GM12878 (cell line): Measurements from ENCODE around the gene ARHGAP9. TPM values are rescaled to one million over a fixed set of nuclear protein-coding genes. Genes with fewer than 3 reads are reported as not detected.

Source experiments
- ATAC-seq: fragments of 200-7000 bp; cut with Tn5 transposase; 3 replicates; pipeline ENCODE4 v1.9.1; 2020; ENCODE audit warnings: mild to moderate bottlenecking, moderate library complexity
- BruUV-seq: library from RNA; stranded (reverse); fragments of 400-500 nt; replicated peaks from 2 replicates; lab custom pipeline; 2021; lab: Mats Ljungman, UMichigan
- CTCF ChIA-PET: fragments of 300-600 bp; sonication (Branson Sonifier 250); formaldehyde crosslinking; extraction: SDS; loops from one replicate; lab custom pipeline; 2021; ENCODE audit warnings: inconsistent platforms; lab: Yijun Ruan, JAX
- POLR2A ChIA-PET: fragments of 350-600 bp; formaldehyde crosslinking; extraction: SDS; loops from one replicate; lab custom pipeline; 2021; ENCODE audit warnings: inconsistent platforms; lab: Charles Lee
- RAD21 ChIA-PET: fragments of 300-600 bp; sonication (Branson Sonifier 250); formaldehyde crosslinking; loops from one replicate; lab custom pipeline; 2023; ENCODE audit warnings: antibody characterized with exemption; ENCODE audit not compliant: unreplicated experiment; lab: Charles Lee
- SMC1A ChIA-PET: fragments of 300-600 bp; sonication (Branson Sonifier 250); formaldehyde crosslinking; loops from one replicate; lab custom pipeline; 2023; ENCODE audit not compliant: unreplicated experiment, uncharacterized antibody; lab: Charles Lee
- DNase-seq: peaks from one replicate; pipeline ENCODE4 v3.0.0-alpha.2; 2011; ENCODE audit warnings: low read depth, low spot score
- FAIRE-seq: peaks from 3 replicates; lab custom pipeline; 2011; peaks lifted over from hg19 to GRCh38; lab: Jason Lieb, UNC
- H2AFZ ChIP-seq: 2 replicates; pipeline ENCODE4 v1.6.0; 2011; ENCODE audit warnings: low read depth, low read length, control low read depth; ENCODE audit not compliant: control insufficient read depth
- H3K27ac ChIP-seq: 2 replicates; pipeline ENCODE4 v1.5.1; 2011; ENCODE audit warnings: control low read depth; ENCODE audit not compliant: control insufficient read depth, insufficient read depth
- H3K27me3 ChIP-seq, 2 experiments: replicated peaks in 1 of 2; 2 replicates each; pipeline versions ENCODE4 v1.6.0 to v1.6.1; 2011; ENCODE audit warnings: low read length in 1 of 2; ENCODE audit not compliant: control insufficient read depth in 2 of 2, insufficient read depth in 2 of 2
- H3K36me3 ChIP-seq, 2 experiments: 2 replicates each; pipeline ENCODE4 v1.5.1; 2011; ENCODE audit warnings: low read length in 1 of 2; ENCODE audit not compliant: control insufficient read depth in 2 of 2, insufficient read depth in 2 of 2
- H3K4me1 ChIP-seq: 2 replicates; pipeline ENCODE4 v1.6.1; 2011; ENCODE audit warnings: mild to moderate bottlenecking, low read length, moderate library complexity, mixed read lengths; ENCODE audit not compliant: control insufficient read depth, insufficient read depth
- H3K4me2 ChIP-seq: 2 replicates; pipeline ENCODE4 v1.6.0; 2011; ENCODE audit warnings: control low read depth; ENCODE audit not compliant: control insufficient read depth, insufficient read depth
- H3K4me3 ChIP-seq: fragments of 200-600 bp; sonication (generic); 2 replicates; pipeline ENCODE4 v1.5.1; 2016
- H3K79me2 ChIP-seq: 2 replicates; pipeline ENCODE4 v1.6.0; 2011; ENCODE audit warnings: low read length; ENCODE audit not compliant: control insufficient read depth, insufficient read depth
- H3K9ac ChIP-seq: 2 replicates; pipeline ENCODE4 v1.8.0; 2011; ENCODE audit warnings: low read length, control low read depth, mixed read lengths; ENCODE audit not compliant: control insufficient read depth, insufficient read depth
- H3K9me3 ChIP-seq: replicated peaks from 3 replicates; pipeline ENCODE4 v1.5.1; 2011; ENCODE audit warnings: mild to moderate bottlenecking, low read length; ENCODE audit not compliant: control insufficient read depth, insufficient read depth
- H4K20me1 ChIP-seq: 2 replicates; pipeline ENCODE4 v1.6.0; 2011; ENCODE audit not compliant: control insufficient read depth, insufficient read depth
- ESRRA ChIP-seq: IDR thresholded peaks from 2 replicates; pipeline ENCODE4 v1.6.1; 2012; ENCODE audit warnings: mild to moderate bottlenecking, low read length, improper control_type of control experiment
- EZH2 ChIP-seq: IDR thresholded peaks from 2 replicates; pipeline ENCODE4 v1.6.1; 2012; ENCODE audit warnings: low read depth, mild to moderate bottlenecking, control low read depth, inconsistent platforms, low read length, borderline replicate concordance; ENCODE audit not compliant: control insufficient read depth
- IKZF2 ChIP-seq, 2 experiments: fragments of 450-650 bp; IDR thresholded peaks; 2 replicates each; pipeline ENCODE4 v1.6.1; 2017; ENCODE audit warnings: mild to moderate bottlenecking in 2 of 2, moderate library complexity in 2 of 2
- LARP7 ChIP-seq: fragments of 450-650 bp; IDR thresholded peaks from 2 replicates; pipeline ENCODE4 v1.6.1; 2017; ENCODE audit warnings: mild to moderate bottlenecking
- NFYA ChIP-seq: IDR thresholded peaks from 2 replicates; pipeline ENCODE4 v1.6.1; 2011; ENCODE audit warnings: low read depth, mild to moderate bottlenecking, low read length, improper control_type of control experiment, borderline replicate concordance
- NFYB ChIP-seq: IDR thresholded peaks from 2 replicates; pipeline ENCODE4 v1.6.1; 2011; ENCODE audit warnings: low read depth, mild to moderate bottlenecking, low read length, improper control_type of control experiment, moderate library complexity; ENCODE audit not compliant: insufficient read depth
- SMARCA5 ChIP-seq: fragments of 450-650 bp; IDR thresholded peaks from 2 replicates; pipeline ENCODE4 v1.6.1; 2017; ENCODE audit warnings: mild to moderate bottlenecking
- SP1 ChIP-seq: IDR thresholded peaks from one replicate; pipeline ENCODE4 v1.6.1; 2011; ENCODE audit warnings: low read depth, low read length
- TARDBP ChIP-seq: IDR thresholded peaks from 2 replicates; pipeline ENCODE4 v1.6.1; 2016; ENCODE audit warnings: borderline replicate concordance
- WGBS: methylation state at CpG from one replicate; pipeline ENCODE4 v1.1.6; 2016; ENCODE audit warnings: low lambda C conversion rate; ENCODE audit not compliant: insufficient replicate concordance, insufficient coverage; ENCODE audit errors: missing lambda C conversion rate; 5-methylcytosine and 5-hydroxymethylcytosine counted together
- in situ Hi-C: fragments of 300-500 bp; cut with MboI; formaldehyde crosslinking; loops from 9 replicates; pipeline ENCODE4 v1.14.3; 2018; ENCODE audit warnings: mixed read lengths
- intact Hi-C: fragments of 100-400 bp; cut with micrococcal nuclease; formaldehyde crosslinking; loops from one replicate; pipeline ENCODE4 v1.14.2; 2022; ENCODE audit not compliant: unreplicated experiment
- polyA plus RNA-seq, 11 experiments: library from polyadenylated mRNA; depleted of rRNA in 4 of 11; unstranded in 6 of 11; stranded (reverse) in 5 of 11; fragments of >200 nt; fragmentation: Nextera tagmentation in 4 of 11; fragmentation: Illumina TruSeq in 1 of 11; extraction: Ambion mirVana in 4 of 11; extraction: Trizol in 1 of 11; gene quantifications; 1 replicate in 1 of 11; 2 replicates in 10 of 11; pipeline versions ENCODE4 v1.2.1 to v1.2.3, GENCODE V29; 2011 to 2016; ENCODE audit warnings: inconsistent platforms in 2 of 11, missing spikeins in 2 of 11, low read depth in 1 of 11
- total RNA-seq, 4 experiments: library from RNA; depleted of rRNA in 3 of 4; stranded (reverse); fragments of >200 nt in 3 of 4; fragmentation: Illumina TruSeq in 1 of 4; extraction: Trizol in 1 of 4; gene quantifications; 2 replicates each; pipeline versions ENCODE4 v1.2.1 to v1.2.3, GENCODE V29; 2013 to 2021
- TF ChIP-seq, protein P1 (sequence below): IDR thresholded peaks from 2 replicates; pipeline ENCODE4 v1.6.1; 2012; ENCODE audit warnings: low read depth, low read length, improper control_type of control experiment
- TF ChIP-seq, protein P2 (sequence below): fragments of 450-650 bp; IDR thresholded peaks from 2 replicates; pipeline ENCODE4 v1.6.1; 2018; ENCODE audit warnings: mild to moderate bottlenecking, low read depth, moderate library complexity; ENCODE audit not compliant: partially characterized antibody

The ARHGAP9 gene
- total and polyA plus RNA-seq, 10 of the 15 experiments (the other 5 are each of a cell fraction or from before 2014, with no cell fraction given) = 19.5 to 102 (median 76.8) TPM

DNA sequence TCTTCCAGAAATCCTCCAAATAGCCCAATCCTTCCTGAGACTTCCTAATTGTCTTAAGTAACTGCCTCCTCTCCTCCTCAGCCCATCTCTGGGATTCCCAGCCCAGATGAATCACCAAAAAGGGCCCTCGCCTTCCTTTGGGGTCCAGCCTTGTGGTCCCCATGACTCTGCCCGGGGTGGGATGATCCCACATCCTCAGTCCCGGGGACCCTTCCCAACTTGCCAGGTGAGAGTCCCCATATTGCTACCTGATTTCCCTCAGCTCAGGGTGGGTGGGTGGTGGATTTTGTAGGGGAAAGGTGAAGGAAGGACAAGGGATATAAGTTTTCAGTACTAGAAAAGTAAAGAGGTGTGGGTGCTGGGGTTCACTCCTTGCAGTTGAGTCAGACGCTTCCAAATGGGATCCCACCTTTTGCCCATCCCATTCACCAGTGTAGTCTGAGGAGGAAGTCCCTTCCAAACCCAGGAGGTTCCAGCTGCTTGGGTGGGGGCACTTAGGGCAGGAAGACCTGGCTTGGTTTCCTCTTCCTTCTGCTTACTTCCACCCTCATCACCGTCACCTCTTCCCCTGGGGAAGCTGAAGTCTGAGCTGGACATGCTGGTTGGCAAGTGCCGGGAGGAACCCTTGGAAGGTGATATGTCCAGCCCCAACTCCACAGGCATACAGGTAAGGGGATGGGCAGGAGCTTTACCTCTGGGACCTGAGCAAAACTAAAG lies 14.5 kb downstream of the ARHGAP9 start:
- intact Hi-C loops (no loop called here), in situ Hi-C loops (no loop called here)
- ChIA-PET SMC1A (interaction anchor here (1.0 to 1.8 kb wide), 2 partner anchors 12 to 177 kb away, joined by 3 to 5 read pairs; no protein-coding TSS in a partner anchor), CTCF (interaction anchor here (1.0 to 2.1 kb wide), 5 partner anchors 9 to 220 kb away, joined by 3 to 8 read pairs (median 3); partner anchors contain the start of gene INHBE), RAD21 (interaction anchor here (1.0 kb wide), 2 partner anchors 9 to 10 kb away, joined by 3 read pairs; partner anchors contain the start of gene INHBE), POLR2A (interaction anchor here (1.1 to 1.8 kb wide), 4 partner anchors 12 to 75 kb away, joined by 3 to 8 read pairs (median 4); partner anchors contain the start of genes ARHGAP9 and DDIT3)
- peaks cover 0 to 7% of the 10 kb centered on the region in 2 experiments; a peak in 1 of 4 replicates for H3K36me3 ChIP-seq
- no peak for TF ChIP-seq TARDBP
- no peak for TF ChIP-seq IKZF2 (IDR thresholded peaks at IDR 0.05)
- TF ChIP-seq EZH2 = no peak
- TF ChIP-seq NFYB = no peak
- TF ChIP-seq LARP7 = no peak
- no peak for TF ChIP-seq SMARCA5
- TF ChIP-seq, protein P1, sequence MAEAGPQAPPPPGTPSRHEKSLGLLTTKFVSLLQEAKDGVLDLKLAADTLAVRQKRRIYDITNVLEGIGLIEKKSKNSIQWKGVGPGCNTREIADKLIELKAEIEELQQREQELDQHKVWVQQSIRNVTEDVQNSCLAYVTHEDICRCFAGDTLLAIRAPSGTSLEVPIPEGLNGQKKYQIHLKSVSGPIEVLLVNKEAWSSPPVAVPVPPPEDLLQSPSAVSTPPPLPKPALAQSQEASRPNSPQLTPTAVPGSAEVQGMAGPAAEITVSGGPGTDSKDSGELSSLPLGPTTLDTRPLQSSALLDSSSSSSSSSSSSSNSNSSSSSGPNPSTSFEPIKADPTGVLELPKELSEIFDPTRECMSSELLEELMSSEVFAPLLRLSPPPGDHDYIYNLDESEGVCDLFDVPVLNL = no peak
- TF ChIP-seq ESRRA = no peak
- no peak for TF ChIP-seq NFYA
- no peak for TF ChIP-seq SP1
- TF ChIP-seq, protein P2, sequence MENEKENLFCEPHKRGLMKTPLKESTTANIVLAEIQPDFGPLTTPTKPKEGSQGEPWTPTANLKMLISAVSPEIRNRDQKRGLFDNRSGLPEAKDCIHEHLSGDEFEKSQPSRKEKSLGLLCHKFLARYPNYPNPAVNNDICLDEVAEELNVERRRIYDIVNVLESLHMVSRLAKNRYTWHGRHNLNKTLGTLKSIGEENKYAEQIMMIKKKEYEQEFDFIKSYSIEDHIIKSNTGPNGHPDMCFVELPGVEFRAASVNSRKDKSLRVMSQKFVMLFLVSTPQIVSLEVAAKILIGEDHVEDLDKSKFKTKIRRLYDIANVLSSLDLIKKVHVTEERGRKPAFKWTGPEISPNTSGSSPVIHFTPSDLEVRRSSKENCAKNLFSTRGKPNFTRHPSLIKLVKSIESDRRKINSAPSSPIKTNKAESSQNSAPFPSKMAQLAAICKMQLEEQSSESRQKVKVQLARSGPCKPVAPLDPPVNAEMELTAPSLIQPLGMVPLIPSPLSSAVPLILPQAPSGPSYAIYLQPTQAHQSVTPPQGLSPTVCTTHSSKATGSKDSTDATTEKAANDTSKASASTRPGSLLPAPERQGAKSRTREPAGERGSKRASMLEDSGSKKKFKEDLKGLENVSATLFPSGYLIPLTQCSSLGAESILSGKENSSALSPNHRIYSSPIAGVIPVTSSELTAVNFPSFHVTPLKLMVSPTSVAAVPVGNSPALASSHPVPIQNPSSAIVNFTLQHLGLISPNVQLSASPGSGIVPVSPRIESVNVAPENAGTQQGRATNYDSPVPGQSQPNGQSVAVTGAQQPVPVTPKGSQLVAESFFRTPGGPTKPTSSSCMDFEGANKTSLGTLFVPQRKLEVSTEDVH = no peak
- no peak for ATAC-seq
- no peaks in the 10 kb centered on the region for H3K9me3 ChIP-seq
- 0 out of 2 replicates have a peak, but pooled peaks cover 2% of the 10 kb centered on the region for H4K20me1 ChIP-seq
- no peak for DNase-seq
- FAIRE-seq = no peak
- H3K4me3 ChIP-seq = no peak overlapping the region
- no peak overlapping the region for H3K9ac ChIP-seq
- H3K27ac ChIP-seq = no peak overlapping the region
- no peak overlapping the region for H3K4me2 ChIP-seq
- BruUV-seq = no TSS peak
- no peak overlapping the region for H2AFZ ChIP-seq
- 86% methylated on average over 6 of the region's 6 CpGs for WGBS
- no peaks in the 10 kb centered on the region for H3K79me2 ChIP-seq
- H3K27me3 ChIP-seq = 0 out of 4 replicates have a peak, but pooled peaks cover 0 to 4% of the 10 kb centered on the region in 2 experiments
- peaks cover 31% of the 10 kb centered on the region for H3K4me1 ChIP-seq
